Upper lobe of left lung (tissue), 6 donors: ENCODE results near the gene AGBL3. TPM values are rescaled to one million over a fixed set of nuclear protein-coding genes. Genes with fewer than 3 reads are reported as not detected.

Experiments
- ATAC-seq, 2 donors: fragments of 200-7000 bp; cut with Tn5 transposase; one replicate each; pipeline ENCODE4 v1.9.1; 2022; ENCODE audit warnings: mild to moderate bottlenecking in 2 of 2, moderate library complexity in 2 of 2; ENCODE audit not compliant: low FRiP score in 2 of 2
- DNase-seq, 2 donors: peaks; one replicate each; pipeline ENCODE4 v3.0.0-alpha.2; 2019 to 2020
- H3K27ac ChIP-seq, 4 donors: fragments of 200-600 bp; sonication (generic); one replicate each; pipeline ENCODE4 v1.5.1; 2016 to 2019
- H3K27me3 ChIP-seq, 4 donors: fragments of 200-600 bp; sonication (generic); one replicate each; pipeline ENCODE4 v1.5.1; 2017 to 2019
- H3K36me3 ChIP-seq, 4 donors: fragments of 200-600 bp; sonication (generic); one replicate each; pipeline ENCODE4 v1.5.1; 2016 to 2019
- H3K4me1 ChIP-seq, 4 donors: fragments of 200-600 bp; sonication (generic); one replicate each; pipeline ENCODE4 v1.5.1; 2018 to 2019
- H3K4me3 ChIP-seq, 4 donors: fragments of 200-600 bp; sonication (generic); one replicate each; pipeline ENCODE4 v1.5.1; 2017 to 2019; ENCODE audit warnings: mild to moderate bottlenecking in 2 of 4, moderate library complexity in 1 of 4
- H3K9me3 ChIP-seq, 4 donors: fragments of 200-600 bp; sonication (generic); one replicate each; pipeline ENCODE4 v1.5.1; 2018 to 2019
- EP300 ChIP-seq, 4 donors: sonication (generic); formaldehyde crosslinking; IDR thresholded peaks; one replicate each; pipeline ENCODE4 v1.5.1; 2017; ENCODE audit warnings: antibody characterized with exemption in 4 of 4, control low read depth in 2 of 4
- POLR2A ChIP-seq, 4 donors: fragments of 450-650 bp; IDR thresholded peaks; one replicate each; pipeline ENCODE4 v1.5.1; 2016 to 2017; ENCODE audit warnings: antibody characterized with exemption in 4 of 4, mild to moderate bottlenecking in 2 of 4
- POLR2AphosphoS5 ChIP-seq, 2 donors: sonication (generic); formaldehyde crosslinking; IDR thresholded peaks; one replicate each; pipeline ENCODE4 v1.5.1; 2017; ENCODE audit warnings: antibody characterized with exemption in 2 of 2
- WGBS, 2 donors: methylation state at CpG; one replicate each; pipeline ENCODE4 v1.1.5; 2017 to 2018; 5-methylcytosine and 5-hydroxymethylcytosine counted together
- total RNA-seq, 6 donors: library from RNA; depleted of rRNA in 4 of 6; stranded (reverse); fragments of >200 nt in 4 of 6; gene quantifications; one replicate each; pipeline versions ENCODE4 v1.1.0 to v1.2.1, GENCODE V29; 2016 to 2021
- TF ChIP-seq, protein P1 (sequence below), 6 experiments: fragments of 450-650 bp in 4 of 6; fragments of 200-600 bp in 2 of 6; sonication (generic) in 2 of 6; IDR thresholded peaks; one replicate each; pipeline ENCODE4 v1.5.1; 2016 to 2019; ENCODE audit warnings: antibody characterized with exemption in 6 of 6
- donor health status: DM: no; HTN: no; CAD: no; lungs with moderate emphysema.
- donor health status: DM: no; HTN: yes; CAD: no; lungs with severe emphysema.

Gene AGBL3
- total RNA-seq, 6 donors from 2014 or later: 1.0 to 5.2 (median 2.5) TPM

DNA sequence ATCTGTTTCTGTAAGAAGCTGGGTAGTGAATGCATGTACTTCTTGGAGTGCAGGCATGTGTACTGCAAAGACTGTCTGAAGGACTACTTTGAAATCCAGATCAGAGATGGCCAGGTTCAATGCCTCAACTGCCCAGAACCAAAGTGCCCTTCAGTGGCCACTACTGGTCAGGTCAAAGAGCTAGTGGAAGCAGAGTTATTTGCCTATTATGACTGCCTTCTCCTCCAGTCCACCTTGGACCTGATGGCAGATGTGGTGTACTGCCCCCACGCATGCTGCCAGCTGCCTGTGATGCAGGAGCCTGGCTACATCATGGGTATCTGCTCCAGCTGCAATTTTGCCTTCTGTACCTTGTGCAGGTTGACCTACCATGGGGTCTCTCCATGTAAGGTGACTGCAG lies 142.6 kb downstream of the AGBL3 start:
- ATAC-seq (no peak), DNase-seq (no peak)
- H3K4me3 ChIP-seq: no peak overlapping the region
- WGBS, 2 donors: 96 to 100% methylated on average over 1 of the region's 1 CpG
- peaks cover 0 to 9% (median 0%) of the 10 kb centered on the region in 4 donors for H3K9me3 ChIP-seq
- peak overlapping the region in 1 of 4 donors; percentile 6 for H3K27ac ChIP-seq
- peaks cover 0 to 5% (median 0%) of the 10 kb centered on the region in 4 donors for H3K4me1 ChIP-seq
- TF ChIP-seq EP300 (IDR thresholded peaks at IDR 0.05): no peak
- TF ChIP-seq, protein P1, sequence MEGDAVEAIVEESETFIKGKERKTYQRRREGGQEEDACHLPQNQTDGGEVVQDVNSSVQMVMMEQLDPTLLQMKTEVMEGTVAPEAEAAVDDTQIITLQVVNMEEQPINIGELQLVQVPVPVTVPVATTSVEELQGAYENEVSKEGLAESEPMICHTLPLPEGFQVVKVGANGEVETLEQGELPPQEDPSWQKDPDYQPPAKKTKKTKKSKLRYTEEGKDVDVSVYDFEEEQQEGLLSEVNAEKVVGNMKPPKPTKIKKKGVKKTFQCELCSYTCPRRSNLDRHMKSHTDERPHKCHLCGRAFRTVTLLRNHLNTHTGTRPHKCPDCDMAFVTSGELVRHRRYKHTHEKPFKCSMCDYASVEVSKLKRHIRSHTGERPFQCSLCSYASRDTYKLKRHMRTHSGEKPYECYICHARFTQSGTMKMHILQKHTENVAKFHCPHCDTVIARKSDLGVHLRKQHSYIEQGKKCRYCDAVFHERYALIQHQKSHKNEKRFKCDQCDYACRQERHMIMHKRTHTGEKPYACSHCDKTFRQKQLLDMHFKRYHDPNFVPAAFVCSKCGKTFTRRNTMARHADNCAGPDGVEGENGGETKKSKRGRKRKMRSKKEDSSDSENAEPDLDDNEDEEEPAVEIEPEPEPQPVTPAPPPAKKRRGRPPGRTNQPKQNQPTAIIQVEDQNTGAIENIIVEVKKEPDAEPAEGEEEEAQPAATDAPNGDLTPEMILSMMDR (IDR thresholded peaks at IDR 0.05): no peak
- TF ChIP-seq POLR2A (IDR thresholded peaks at IDR 0.05): no peak
- TF ChIP-seq POLR2AphosphoS5 (IDR thresholded peaks at IDR 0.05): no peak
- no peaks in the 10 kb centered on the region for H3K27me3 ChIP-seq
- H3K36me3 ChIP-seq: no peaks in the 10 kb centered on the region

DNA sequence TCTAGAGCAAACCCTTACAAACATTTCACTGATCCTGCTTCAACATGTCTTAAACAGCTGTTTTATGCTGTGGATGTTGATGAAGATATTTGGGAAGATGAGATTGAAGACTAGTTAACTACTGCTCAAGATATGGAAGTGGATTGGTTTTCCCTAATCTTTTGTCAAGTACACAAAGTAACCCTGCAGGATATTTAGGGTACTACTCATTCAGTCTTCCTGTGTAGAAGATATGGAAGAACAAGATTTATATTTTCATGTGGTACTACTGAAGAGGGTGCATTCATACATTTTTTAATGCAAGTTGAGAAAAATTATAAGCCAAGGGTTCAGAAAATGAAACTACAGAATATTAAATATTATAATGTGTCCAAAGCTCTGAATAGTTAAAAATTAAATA lies 143.3 kb downstream of the AGBL3 start:
- TF ChIP-seq POLR2A (IDR thresholded peaks at IDR 0.05) (no peak), EP300 (IDR thresholded peaks at IDR 0.05) (no peak), POLR2AphosphoS5 (IDR thresholded peaks at IDR 0.05) (no peak)
- TF ChIP-seq, protein P1 (IDR thresholded peaks at IDR 0.05): no peak

DNA sequence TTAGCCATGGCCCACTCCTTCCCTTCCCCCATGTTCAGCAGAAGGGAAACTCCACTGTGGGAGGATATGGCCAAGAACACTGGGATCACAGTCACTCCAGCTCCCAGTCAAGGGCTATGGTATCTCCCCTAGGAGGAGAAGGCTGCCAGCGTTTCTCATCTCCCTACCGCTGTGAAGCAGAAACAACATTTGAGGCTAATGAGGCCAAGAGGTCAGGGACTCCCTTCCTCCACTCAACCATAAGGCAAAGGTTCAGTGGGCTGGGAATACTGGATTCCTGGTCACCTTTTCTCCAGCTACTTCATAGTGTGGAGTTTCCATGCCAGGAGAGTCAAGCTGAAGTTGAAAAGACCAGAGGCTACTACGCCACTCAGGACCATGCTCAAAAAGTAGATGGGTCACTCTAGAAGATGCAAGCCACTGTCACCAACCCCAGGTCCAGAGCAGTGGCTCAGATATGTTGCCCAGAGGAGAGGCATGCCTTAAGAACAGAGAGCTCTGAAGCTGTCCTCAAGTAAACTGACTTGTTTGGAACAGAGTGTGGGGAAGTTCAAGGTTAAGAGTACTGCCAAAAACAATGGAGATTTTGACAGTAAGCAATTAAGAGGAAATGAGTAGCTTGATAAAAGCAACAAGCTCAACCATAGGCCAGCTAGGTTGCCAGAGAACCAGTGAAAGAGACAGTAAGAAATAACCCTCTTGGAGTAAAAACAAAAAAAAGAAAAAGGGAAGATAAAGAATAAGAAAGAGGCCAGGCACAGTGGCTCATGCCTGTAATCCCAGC lies 157.8 kb downstream of the AGBL3 start:
- no peaks in the 10 kb centered on the region for H3K9me3 ChIP-seq
- WGBS, 2 donors: 86 to 88% methylated on average over 1 to 3 of the region's 3 CpGs
- H3K36me3 ChIP-seq: no peaks in the 10 kb centered on the region
- DNase-seq (no peak), ATAC-seq (no peak)
- H3K27me3 ChIP-seq: no peaks in the 10 kb centered on the region
- TF ChIP-seq EP300 (IDR thresholded peaks at IDR 0.05): no peak
- TF ChIP-seq POLR2AphosphoS5 (IDR thresholded peaks at IDR 0.05): peak in 1 of 2 donors; percentile 31
- TF ChIP-seq, protein P1 (IDR thresholded peaks at IDR 0.05): no peak
- no peak for TF ChIP-seq POLR2A (IDR thresholded peaks at IDR 0.05)
- peak overlapping the region in 3 of 4 donors; percentile 47 to 60 (median 55) for H3K27ac ChIP-seq
- H3K4me1 ChIP-seq: peaks cover 4 to 19% (median 13%) of the 10 kb centered on the region in 4 donors
- H3K4me3 ChIP-seq: no peak overlapping the region

More for the DNA sequence above, 143.3 kb downstream of the AGBL3 start:
- no peaks in the 10 kb centered on the region for H3K36me3 ChIP-seq
- H3K27me3 ChIP-seq: no peaks in the 10 kb centered on the region
- DNase-seq (no peak), ATAC-seq (no peak)
- H3K27ac ChIP-seq: no peak overlapping the region
- no peak overlapping the region for H3K4me3 ChIP-seq
- peaks cover 0 to 5% (median 0%) of the 10 kb centered on the region in 4 donors for H3K4me1 ChIP-seq
- peaks cover 0 to 9% (median 0%) of the 10 kb centered on the region in 4 donors for H3K9me3 ChIP-seq

DNA sequence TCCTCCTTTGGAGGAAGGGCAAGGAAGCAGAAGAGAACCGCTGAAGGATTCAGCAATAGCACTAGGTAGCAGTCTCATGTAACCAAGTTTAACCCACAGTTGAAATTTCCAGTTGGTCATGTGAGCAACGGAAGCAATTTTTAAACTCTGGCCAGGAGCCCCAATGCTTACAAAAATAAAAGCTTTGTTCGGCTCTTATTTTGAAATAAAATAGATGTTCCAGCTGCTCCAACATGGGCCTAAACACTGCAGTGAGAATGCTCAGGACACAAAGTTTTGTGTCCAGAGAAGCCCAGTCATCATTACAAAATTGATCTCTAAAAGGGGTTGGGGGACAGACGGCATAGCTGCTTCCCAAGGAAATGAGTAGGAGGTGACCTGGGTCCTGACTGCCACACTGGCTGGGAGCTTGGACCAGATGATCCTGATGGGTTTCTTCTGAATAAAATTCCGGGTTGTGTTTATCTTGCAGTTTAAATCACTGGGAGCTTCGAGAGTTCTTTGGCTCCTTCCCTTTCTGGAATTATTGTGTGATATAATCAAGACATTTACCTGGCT lies 161.1 kb downstream of the AGBL3 start:
- ATAC-seq (peak; percentile 16 to 55), DNase-seq (no peak)
- H3K4me1 ChIP-seq: peaks cover 15 to 40% (median 30%) of the 10 kb centered on the region in 4 donors
- 9 to 14% methylated on average over 6 of the region's 6 CpGs for WGBS, 2 donors
- TF ChIP-seq POLR2AphosphoS5 (IDR thresholded peaks at IDR 0.05) (no peak), EP300 (IDR thresholded peaks at IDR 0.05) (peak in 2 of 4 donors; percentile 11 to 43)
- TF ChIP-seq, protein P1 (IDR thresholded peaks at IDR 0.05): no peak
- H3K9me3 ChIP-seq: no peaks in the 10 kb centered on the region
- peak overlapping the region; percentile 9 to 61 (median 50) for H3K4me3 ChIP-seq
- peak overlapping the region; percentile 87 to 94 (median 90) for H3K27ac ChIP-seq
- no peaks in the 10 kb centered on the region for H3K27me3 ChIP-seq
- peaks cover 0 to 7% (median 0%) of the 10 kb centered on the region in 4 donors for H3K36me3 ChIP-seq
